Peyer's patch (tissue), 4 donors: ENCODE results near the gene SLC9A4. TPM values are rescaled to one million over a fixed set of nuclear protein-coding genes. Genes with fewer than 3 reads are reported as not detected.

ENCODE experiments used
- DNase-seq, 3 donors: peaks; one replicate each; pipeline ENCODE4 v3.0.0-alpha.2; 2017 to 2019
- H3K27ac ChIP-seq, 4 donors: fragments of 200-600 bp; sonication (generic); one replicate each; pipeline ENCODE4 v1.5.1; 2016 to 2019
- H3K27me3 ChIP-seq, 2 donors: fragments of 200-600 bp; sonication (generic); one replicate each; pipeline ENCODE4 v1.5.1; 2019
- H3K36me3 ChIP-seq, 3 donors: fragments of 200-600 bp; sonication (generic); one replicate each; pipeline ENCODE4 v1.5.1; 2016 to 2019
- H3K4me1 ChIP-seq, 4 donors: fragments of 200-600 bp; sonication (generic); one replicate each; pipeline ENCODE4 v1.5.1; 2016 to 2019
- H3K4me3 ChIP-seq, 4 donors: fragments of 200-600 bp; sonication (generic); 1 replicate in 3 of 4; 2 replicates in 1 of 4; pipeline ENCODE4 v1.5.1; 2016 to 2019; ENCODE audit warnings: mild to moderate bottlenecking in 1 of 4
- H3K9me3 ChIP-seq, 4 donors: fragments of 200-600 bp; sonication (generic); one replicate each; pipeline ENCODE4 v1.5.1; 2016 to 2019; ENCODE audit warnings: mild to moderate bottlenecking in 1 of 4
- CTCF ChIP-seq, 6 experiments: fragments of 450-650 bp in 4 of 6; fragments of 200-600 bp in 2 of 6; sonication (generic) in 1 of 6; IDR thresholded peaks; one replicate each; pipeline ENCODE4 v1.5.1; 2017 to 2019; ENCODE audit warnings: antibody characterized with exemption in 6 of 6, mild to moderate bottlenecking in 3 of 6, moderate library complexity in 1 of 6
- POLR2A ChIP-seq, 2 donors: fragments of 450-650 bp; IDR thresholded peaks; one replicate each; pipeline ENCODE4 v1.5.1; 2017; ENCODE audit warnings: antibody characterized with exemption in 2 of 2, mild to moderate bottlenecking in 2 of 2, moderate library complexity in 2 of 2
- total RNA-seq, 4 donors: library from RNA; depleted of rRNA; stranded (reverse); fragments of >200 nt; gene quantifications; one replicate each; pipeline ENCODE4 v1.1.0, GENCODE V29; 2016

SLC9A4 gene
- total RNA-seq, 4 donors from 2014 or later: not detected

GRCh38 chr2:102538491-102538890, 65.5 kb downstream of the SLC9A4 start:
- no peaks in the 10 kb centered on the region for H3K36me3 ChIP-seq
- no peaks in the 10 kb centered on the region for H3K27me3 ChIP-seq
- H3K9me3 ChIP-seq: no peaks in the 10 kb centered on the region
- H3K27ac ChIP-seq: no peak overlapping the region
- no peak overlapping the region for H3K4me3 ChIP-seq
- TF ChIP-seq CTCF (IDR thresholded peaks at IDR 0.05) (no peak), POLR2A (IDR thresholded peaks at IDR 0.05) (no peak)
- H3K4me1 ChIP-seq: no peaks in the 10 kb centered on the region
- DNase-seq: no peak

GRCh38 chr2:102540882-102541281, 67.9 kb downstream of the SLC9A4 start:
- no peak overlapping the region for H3K27ac ChIP-seq

GRCh38 chr2:102544182-102544581, 71.2 kb downstream of the SLC9A4 start:
- Histone ChIP-seq H3K4me3 (no peak overlapping the region), H3K27ac (no peak overlapping the region), H3K27me3 (no peaks in the 10 kb centered on the region), H3K4me1 (no peaks in the 10 kb centered on the region), H3K36me3 (no peaks in the 10 kb centered on the region), H3K9me3 (peaks cover 0 to 2% (median 0%) of the 10 kb centered on the region in 4 donors)
- DNase-seq: no peak
- TF ChIP-seq POLR2A (IDR thresholded peaks at IDR 0.05): no peak
- no peak for TF ChIP-seq CTCF (IDR thresholded peaks at IDR 0.05)

More at GRCh38 chr2:102540882-102541281, 67.9 kb downstream of the SLC9A4 start:
- Histone ChIP-seq H3K4me1 (no peaks in the 10 kb centered on the region), H3K27me3 (no peaks in the 10 kb centered on the region), H3K9me3 (no peaks in the 10 kb centered on the region), H3K4me3 (no peak overlapping the region), H3K36me3 (no peaks in the 10 kb centered on the region)
- DNase-seq: no peak
- TF ChIP-seq CTCF (IDR thresholded peaks at IDR 0.05) (no peak), POLR2A (IDR thresholded peaks at IDR 0.05) (no peak)

GRCh38 chr2:102547462-102547861, 74.4 kb downstream of the SLC9A4 start:
- Histone ChIP-seq H3K4me1 (no peaks in the 10 kb centered on the region), H3K27ac (no peak overlapping the region)
- TF ChIP-seq CTCF (IDR thresholded peaks at IDR 0.05) (no peak), POLR2A (IDR thresholded peaks at IDR 0.05) (no peak)

GRCh38 chr2:102549027-102549426, 76.0 kb downstream of the SLC9A4 start:
- H3K27me3 ChIP-seq: no peaks in the 10 kb centered on the region
- no peak for TF ChIP-seq POLR2A (IDR thresholded peaks at IDR 0.05)
- no peak for TF ChIP-seq CTCF (IDR thresholded peaks at IDR 0.05)

More at GRCh38 chr2:102547462-102547861, 74.4 kb downstream of the SLC9A4 start:
- no peak for DNase-seq
- Histone ChIP-seq H3K4me3 (no peak overlapping the region), H3K27me3 (no peaks in the 10 kb centered on the region), H3K36me3 (no peaks in the 10 kb centered on the region), H3K9me3 (peaks cover 0 to 7% (median 0%) of the 10 kb centered on the region in 4 donors)

GRCh38 chr2:102550151-102550550, 77.1 kb downstream of the SLC9A4 start:
- no peak overlapping the region for H3K27ac ChIP-seq
- H3K36me3 ChIP-seq: no peaks in the 10 kb centered on the region
- peaks cover 0 to 7% (median 0%) of the 10 kb centered on the region in 4 donors for H3K9me3 ChIP-seq
- no peak for DNase-seq
- H3K4me3 ChIP-seq: no peak overlapping the region
- no peaks in the 10 kb centered on the region for H3K27me3 ChIP-seq
- TF ChIP-seq CTCF (IDR thresholded peaks at IDR 0.05): no peak
- TF ChIP-seq POLR2A (IDR thresholded peaks at IDR 0.05): no peak
- H3K4me1 ChIP-seq: no peaks in the 10 kb centered on the region

More at GRCh38 chr2:102549027-102549426, 76.0 kb downstream of the SLC9A4 start:
- DNase-seq: no peak
- Histone ChIP-seq H3K27ac (no peak overlapping the region), H3K4me1 (no peaks in the 10 kb centered on the region), H3K4me3 (no peak overlapping the region), H3K9me3 (peaks cover 0 to 7% (median 0%) of the 10 kb centered on the region in 4 donors), H3K36me3 (no peaks in the 10 kb centered on the region)
